IMR-90 (cell line): ENCODE measurements around the gene DMD. TPM values are rescaled to one million over a fixed set of nuclear protein-coding genes. Genes with fewer than 3 reads are reported as not detected.

ENCODE experiments used
- ATAC-seq: fragments of 200-7000 bp; cut with Tn5 transposase; 2 replicates; pipeline ENCODE4 v1.9.1; 2020; ENCODE audit warnings: low read depth, mild to moderate bottlenecking, moderate library complexity
- BruUV-seq: library from RNA; stranded (reverse); fragments of 400-500 nt; replicated peaks from 2 replicates; lab custom pipeline; 2021; lab: Mats Ljungman, UMichigan
- CTCF ChIA-PET: fragments of 300-600 bp; formaldehyde crosslinking; extraction: SDS; loops from one replicate; lab custom pipeline; 2021; ENCODE audit warnings: antibody characterized with exemption; lab: Yijun Ruan, JAX
- POLR2A ChIA-PET: fragments of 300-600 bp; sonication (Branson Sonifier 250); formaldehyde crosslinking; loops from one replicate; lab custom pipeline; 2022; ENCODE audit warnings: antibody characterized with exemption; ENCODE audit not compliant: unreplicated experiment; lab: Charles Lee
- DNase-seq: peaks from one replicate; pipeline ENCODE4 v3.0.0; 2013
- H2AFZ ChIP-seq: replicated peaks from 2 replicates; pipeline ENCODE3; 2013; ENCODE audit warnings: low read length, mild to moderate bottlenecking; ENCODE audit not compliant: poor library complexity
- H2AK5ac ChIP-seq: 2 replicates; pipeline ENCODE4 v1.6.1; 2013; ENCODE audit warnings: low read depth, low read length, inconsistent platforms
- H2AK9ac ChIP-seq: replicated peaks from 2 replicates; pipeline ENCODE3; 2013; ENCODE audit warnings: mild to moderate bottlenecking, low read depth, low read length, moderate library complexity; ENCODE audit not compliant: poor library complexity
- H2BK120ac ChIP-seq: 2 replicates; pipeline ENCODE4 v1.6.1; 2013; ENCODE audit warnings: low read depth, low read length, inconsistent platforms
- H2BK15ac ChIP-seq: 3 replicates; pipeline ENCODE4 v1.6.1; 2013; ENCODE audit warnings: low read depth, low read length, inconsistent platforms
- H2BK20ac ChIP-seq: 2 replicates; pipeline ENCODE4 v1.6.1; 2013; ENCODE audit warnings: low read depth, mild to moderate bottlenecking, inconsistent platforms, low read length, moderate library complexity
- H2BK5ac ChIP-seq: 2 replicates; pipeline ENCODE4 v1.6.1; 2013; ENCODE audit warnings: mild to moderate bottlenecking, low read depth, low read length, inconsistent platforms; ENCODE audit not compliant: poor library complexity, severe bottlenecking
- H3K14ac ChIP-seq: replicated peaks from 2 replicates; pipeline ENCODE4 v1.6.1; 2013; ENCODE audit warnings: low read depth, low read length, inconsistent platforms
- H3K18ac ChIP-seq: 2 replicates; pipeline ENCODE4 v1.6.1; 2013; ENCODE audit warnings: low read depth, low read length, control low read depth
- H3K23ac ChIP-seq: 2 replicates; pipeline ENCODE4 v1.6.1; 2013; ENCODE audit warnings: low read depth, low read length, inconsistent platforms
- H3K27ac ChIP-seq: 2 replicates; pipeline ENCODE4 v1.5.1; 2013; ENCODE audit warnings: mild to moderate bottlenecking, control low read depth, low read length; ENCODE audit not compliant: insufficient read depth
- H3K27me3 ChIP-seq: 2 replicates; pipeline ENCODE4 v1.6.1; 2013; ENCODE audit warnings: low read length; ENCODE audit not compliant: control insufficient read depth, insufficient read depth
- H3K36me3 ChIP-seq: 2 replicates; pipeline ENCODE4 v1.6.1; 2013; ENCODE audit warnings: low read length, mixed read lengths; ENCODE audit not compliant: control insufficient read depth, insufficient read depth
- H3K4ac ChIP-seq: 2 replicates; pipeline ENCODE4 v1.6.1; 2013; ENCODE audit warnings: low read depth, low read length, inconsistent platforms
- H3K4me1 ChIP-seq: 2 replicates; pipeline ENCODE4 v1.6.1; 2013; ENCODE audit warnings: low read length, mixed read lengths; ENCODE audit not compliant: control insufficient read depth, insufficient read depth
- H3K4me2 ChIP-seq: 2 replicates; pipeline ENCODE4 v1.6.1; 2013; ENCODE audit warnings: low read depth, mild to moderate bottlenecking, control low read depth, low read length, moderate library complexity
- H3K4me3 ChIP-seq: 2 replicates; pipeline ENCODE4 v1.5.1; 2013; ENCODE audit warnings: low read depth, mild to moderate bottlenecking, control low read depth, low read length, moderate library complexity; ENCODE audit not compliant: insufficient read depth
- H3K56ac ChIP-seq: 2 replicates; pipeline ENCODE4 v1.6.1; 2013; ENCODE audit warnings: low read length, inconsistent platforms; ENCODE audit not compliant: insufficient read depth; ENCODE audit errors: extremely low read depth
- H3K79me1 ChIP-seq, 2 experiments: 2 replicates each; pipeline ENCODE4 v1.6.1; 2013; ENCODE audit warnings: low read length in 2 of 2, inconsistent platforms in 1 of 2, low read depth in 1 of 2
- H3K9ac ChIP-seq: 2 replicates; pipeline ENCODE4 v1.6.1; 2013; ENCODE audit warnings: low read depth, low read length, control low read depth
- H3K9me1 ChIP-seq: 2 replicates; pipeline ENCODE4 v1.6.1; 2013; ENCODE audit warnings: low read length, inconsistent platforms; ENCODE audit not compliant: insufficient read depth
- H3K9me3 ChIP-seq: 2 replicates; pipeline ENCODE4 v1.6.1; 2013; ENCODE audit warnings: low read length; ENCODE audit not compliant: control insufficient read depth, insufficient read depth
- H4K20me1 ChIP-seq: 2 replicates; pipeline ENCODE4 v1.6.1; 2013; ENCODE audit warnings: low read length, inconsistent platforms; ENCODE audit not compliant: insufficient read depth
- H4K5ac ChIP-seq: 2 replicates; pipeline ENCODE4 v1.6.1; 2013; ENCODE audit warnings: mild to moderate bottlenecking, low read depth, low read length, control low read depth
- H4K8ac ChIP-seq, 2 experiments: 2 replicates each; pipeline ENCODE4 v1.6.1; 2013; ENCODE audit warnings: low read depth in 2 of 2, low read length in 2 of 2, control low read depth in 1 of 2, inconsistent platforms in 1 of 2
- H4K91ac ChIP-seq: 2 replicates; pipeline ENCODE4 v1.6.1; 2013; ENCODE audit warnings: low read depth, low read length, inconsistent platforms; ENCODE audit not compliant: insufficient read depth
- BHLHE40 ChIP-seq: fragments of 150-350 bp; IDR thresholded peaks from 2 replicates; pipeline ENCODE4 v1.6.1; 2016; ENCODE audit warnings: mild to moderate bottlenecking, low read depth, low read length
- CEBPB ChIP-seq: IDR thresholded peaks from 2 replicates; pipeline ENCODE4 v1.6.1; 2012; ENCODE audit warnings: low read depth, low read length, improper control_type of control experiment
- MXI1 ChIP-seq: IDR thresholded peaks from 2 replicates; pipeline ENCODE4 v1.6.1; 2012; ENCODE audit warnings: low read depth, mild to moderate bottlenecking, low read length, moderate library complexity, borderline replicate concordance
- POLR2A ChIP-seq: IDR thresholded peaks from 2 replicates; pipeline ENCODE4 v1.6.1; 2012; ENCODE audit warnings: mild to moderate bottlenecking, low read depth, low read length
- WGBS, 2 experiments: methylation state at CpG; one replicate each; pipeline versions ENCODE4 v1.1.5 to v1.1.7; 2013; ENCODE audit warnings: missing lambda C conversion rate in 2 of 2; ENCODE audit not compliant: insufficient read length in 1 of 2; ENCODE audit errors: extremely low coverage in 2 of 2; 5-methylcytosine and 5-hydroxymethylcytosine counted together
- dilution Hi-C: fragments of 300-500 bp; cut with HindIII; formaldehyde crosslinking; loops from one replicate; pipeline ENCODE4 v1.14.3; 2018; ENCODE audit warnings: low sequenced_read_pairs; ENCODE audit not compliant: unreplicated experiment
- in situ Hi-C: fragments of 300-500 bp; cut with MboI; formaldehyde crosslinking; loops from 3 replicates; pipeline ENCODE4 v1.14.3; 2019; ENCODE audit warnings: low sequenced_read_pairs, inconsistent platforms, mixed read lengths
- intact Hi-C: fragments of 100-400 bp; cut with micrococcal nuclease; formaldehyde crosslinking; loops from 2 replicates; pipeline ENCODE4 v1.10.0; 2022
- polyA plus RNA-seq, 3 experiments: library from polyadenylated mRNA; depleted of rRNA; stranded (reverse); fragments of >200 nt; gene quantifications; 2 replicates each; pipeline ENCODE4 v1.2.3, GENCODE V29; 2012; ENCODE audit warnings: low replicate concordance in 1 of 3
- total RNA-seq: library from RNA; depleted of rRNA; stranded (reverse); fragments of >200 nt; gene quantifications from 2 replicates; pipeline ENCODE4 v1.2.3, GENCODE V29; 2012

Gene DMD
- total and polyA plus RNA-seq, 2 of the 4 experiments (the other 2 are of a cell fraction), result 6.6 to 11.8 TPM

- H4K20me1 ChIP-seq, result no peaks in the 10 kb centered on the region
- H2AFZ ChIP-seq, result no peak overlapping the region
- no peak overlapping the region for H2BK20ac ChIP-seq
- no peak for TF ChIP-seq MXI1
- TF ChIP-seq POLR2A, result no peak
- TF ChIP-seq BHLHE40, result no peak
- no peak for TF ChIP-seq CEBPB
- ATAC-seq, result no peak
- no peak overlapping the region for H3K4ac ChIP-seq
- no peak overlapping the region for H3K18ac ChIP-seq
- H3K79me1 ChIP-seq, result no peaks in the 10 kb centered on the region
- H3K4me2 ChIP-seq, result no peak overlapping the region
- DNase-seq, result no peak
- no peak overlapping the region for H2BK15ac ChIP-seq
- no peak overlapping the region for H3K23ac ChIP-seq
- no peak overlapping the region for H3K27ac ChIP-seq
- no peak overlapping the region for H3K4me3 ChIP-seq
- in situ Hi-C loops, result no loop called here
- H2AK9ac ChIP-seq, result no peak overlapping the region
- no peak overlapping the region for H2BK120ac ChIP-seq
- no peak overlapping the region for H4K5ac ChIP-seq
- 100% methylated on average over 1 of the region's 4 CpGs; no CpG with 5 or more reads in 1 of the 2 experiments for WGBS, 2 experiments
- no peaks in the 10 kb centered on the region for H3K36me3 ChIP-seq
- BruUV-seq, result no TSS peak
- no peak overlapping the region for H3K14ac ChIP-seq
- H3K4me1 ChIP-seq, result peaks cover 1% of the 10 kb centered on the region; the same call in 1 of the 2 replicates
- no peak overlapping the region for H4K91ac ChIP-seq
- no peak overlapping the region for H3K56ac ChIP-seq
- no peak overlapping the region for H2BK5ac ChIP-seq
- no peaks in the 10 kb centered on the region for H3K27me3 ChIP-seq
- no peak overlapping the region for H4K8ac ChIP-seq
- H3K9me3 ChIP-seq, result no peaks in the 10 kb centered on the region
- H3K9ac ChIP-seq, result no peak overlapping the region
- dilution Hi-C loops, result no loop called here
- intact Hi-C loops, result no loop called here
- no peak overlapping the region for H2AK5ac ChIP-seq
- no peaks in the 10 kb centered on the region for H3K9me1 ChIP-seq
- CTCF ChIA-PET, result no interaction called here
- POLR2A ChIA-PET, result no interaction called here
Measured at GRCh38 chrX:33178218-33178617, 33.1 kb downstream of the DMD start.
